Mesothelial cell of epicardium (in vitro differentiated cells): Measurements from ENCODE around the gene NEK11. TPM values are rescaled to one million over a fixed set of nuclear protein-coding genes. Genes with fewer than 3 reads are reported as not detected.

Experiments used
- DNase-seq, 2 experiments: peaks; one replicate each; pipeline ENCODE4 v3.0.0; 2021; ENCODE audit warnings: low spot score in 2 of 2; ENCODE audit not compliant: unreplicated experiment in 2 of 2
- H3K27ac Mint-ChIP-seq: 2 replicates; pipeline ENCODE4 v1.8.0; 2021; ENCODE audit warnings: mixed read lengths
- H3K27me3 Mint-ChIP-seq: 2 replicates; pipeline ENCODE4 v1.8.0; 2021; ENCODE audit warnings: low read depth, mixed read lengths
- H3K36me3 Mint-ChIP-seq: 2 replicates; pipeline ENCODE4 v1.8.0; 2021; ENCODE audit warnings: mixed read lengths
- H3K4me1 Mint-ChIP-seq: 2 replicates; pipeline ENCODE4 v1.8.0; 2021; ENCODE audit warnings: mixed read lengths
- H3K4me3 Mint-ChIP-seq: 2 replicates; pipeline ENCODE4 v1.8.0; 2021; ENCODE audit warnings: mild to moderate bottlenecking, moderate library complexity, mixed read lengths
- H3K9me3 Mint-ChIP-seq: 2 replicates; pipeline ENCODE4 v1.8.0; 2021; ENCODE audit warnings: mixed read lengths
- CTCF ChIP-seq: fragments of 200-600 bp; sonication (generic); IDR thresholded peaks from one replicate; pipeline ENCODE4 v1.5.0; 2021; ENCODE audit warnings: antibody characterized with exemption; ENCODE audit not compliant: unreplicated experiment
- total RNA-seq: library from RNA; stranded (reverse); gene quantifications from 3 replicates; pipeline ENCODE4 v1.2.1, GENCODE V29; 2021

The NEK11 gene
- total RNA-seq, 1 donor from 2014 or later = 11.3 TPM

GRCh38 chr3:131081224-131081623, 54.5 kb downstream of the NEK11 start:
- peaks cover 5% of the 10 kb centered on the region for H3K4me1 Mint-ChIP-seq
- H3K9me3 Mint-ChIP-seq = no peaks in the 10 kb centered on the region
- no peaks in the 10 kb centered on the region for H3K36me3 Mint-ChIP-seq
- no peak overlapping the region for H3K4me3 Mint-ChIP-seq
- no peaks in the 10 kb centered on the region for H3K27me3 Mint-ChIP-seq
- no peak overlapping the region for H3K27ac Mint-ChIP-seq
- no peak for TF ChIP-seq CTCF
- DNase-seq = no peak

DNA sequence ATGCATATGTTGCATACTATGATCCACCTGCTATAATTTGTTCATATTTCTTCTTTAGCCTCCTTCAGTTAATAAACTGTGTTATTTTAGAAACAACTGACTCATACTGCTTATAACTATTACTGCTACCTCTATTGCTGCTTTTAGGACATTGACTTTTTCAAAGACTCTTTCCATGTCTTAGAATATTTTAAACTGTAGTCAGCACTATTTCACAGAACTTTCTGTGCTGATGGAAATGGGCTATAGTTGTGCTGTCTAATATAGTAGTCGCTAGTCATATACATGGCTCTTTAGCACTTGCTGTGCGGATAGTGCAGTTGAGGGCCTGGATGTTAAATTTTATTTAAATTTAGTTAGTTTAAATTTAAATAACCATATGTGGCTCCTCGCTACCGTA, 55.6 kb downstream of the NEK11 start:
- no peaks in the 10 kb centered on the region for H3K27me3 Mint-ChIP-seq

GRCh38 chr3:131082871-131083863, 56.5 kb downstream of the NEK11 start:
- H3K27ac Mint-ChIP-seq = no peak overlapping the region
- H3K36me3 Mint-ChIP-seq = no peaks in the 10 kb centered on the region
- DNase-seq = no peak
- H3K27me3 Mint-ChIP-seq = no peaks in the 10 kb centered on the region
- H3K4me1 Mint-ChIP-seq = peaks cover 5% of the 10 kb centered on the region
- TF ChIP-seq CTCF = no peak
- no peaks in the 10 kb centered on the region for H3K9me3 Mint-ChIP-seq
- no peak overlapping the region for H3K4me3 Mint-ChIP-seq

More for the DNA sequence above, 55.6 kb downstream of the NEK11 start:
- no peak overlapping the region for H3K4me3 Mint-ChIP-seq
- TF ChIP-seq CTCF = no peak
- peaks cover 5% of the 10 kb centered on the region for H3K4me1 Mint-ChIP-seq
- H3K9me3 Mint-ChIP-seq = no peaks in the 10 kb centered on the region
- H3K36me3 Mint-ChIP-seq = no peaks in the 10 kb centered on the region
- DNase-seq = no peak
- H3K27ac Mint-ChIP-seq = no peak overlapping the region

GRCh38 chr3:131091768-131092167, 65.1 kb downstream of the NEK11 start:
- no peaks in the 10 kb centered on the region for H3K4me1 Mint-ChIP-seq
- no peaks in the 10 kb centered on the region for H3K36me3 Mint-ChIP-seq
- no peak for DNase-seq
- H3K27ac Mint-ChIP-seq = no peak overlapping the region
- no peaks in the 10 kb centered on the region for H3K9me3 Mint-ChIP-seq
- H3K27me3 Mint-ChIP-seq = no peaks in the 10 kb centered on the region
- H3K4me3 Mint-ChIP-seq = no peak overlapping the region
- TF ChIP-seq CTCF = no peak

GRCh38 chr3:131107637-131108433, 81.2 kb downstream of the NEK11 start:
- Mint-ChIP-seq H3K36me3 (no peaks in the 10 kb centered on the region), H3K27me3 (no peaks in the 10 kb centered on the region), H3K4me3 (no peak overlapping the region)

More at GRCh38 chr3:131107637-131108433, 81.2 kb downstream of the NEK11 start:
- Mint-ChIP-seq H3K9me3 (peaks cover 3% of the 10 kb centered on the region), H3K27ac (no peak overlapping the region), H3K4me1 (peaks cover 11% of the 10 kb centered on the region)
- DNase-seq = no peak
- no peak for TF ChIP-seq CTCF
